22Rv1 (cell line): ENCODE measurements around the gene CAMK2B.

Experiments
- ZFX ChIP-seq: fragments of 450-650 bp; IDR thresholded peaks from 2 replicates; pipeline ENCODE4 v1.6.1; 2017; ENCODE audit warnings: antibody characterized with exemption, borderline replicate concordance
- TF ChIP-seq, protein P1 (sequence below): fragments of 450-650 bp; IDR thresholded peaks from 2 replicates; pipeline ENCODE4 v1.5.1; 2017; ENCODE audit warnings: mild to moderate bottlenecking

GRCh38 chr7:44346063-44346462 is 20.7 kb upstream of the CAMK2B start:
- TF ChIP-seq, protein P1, sequence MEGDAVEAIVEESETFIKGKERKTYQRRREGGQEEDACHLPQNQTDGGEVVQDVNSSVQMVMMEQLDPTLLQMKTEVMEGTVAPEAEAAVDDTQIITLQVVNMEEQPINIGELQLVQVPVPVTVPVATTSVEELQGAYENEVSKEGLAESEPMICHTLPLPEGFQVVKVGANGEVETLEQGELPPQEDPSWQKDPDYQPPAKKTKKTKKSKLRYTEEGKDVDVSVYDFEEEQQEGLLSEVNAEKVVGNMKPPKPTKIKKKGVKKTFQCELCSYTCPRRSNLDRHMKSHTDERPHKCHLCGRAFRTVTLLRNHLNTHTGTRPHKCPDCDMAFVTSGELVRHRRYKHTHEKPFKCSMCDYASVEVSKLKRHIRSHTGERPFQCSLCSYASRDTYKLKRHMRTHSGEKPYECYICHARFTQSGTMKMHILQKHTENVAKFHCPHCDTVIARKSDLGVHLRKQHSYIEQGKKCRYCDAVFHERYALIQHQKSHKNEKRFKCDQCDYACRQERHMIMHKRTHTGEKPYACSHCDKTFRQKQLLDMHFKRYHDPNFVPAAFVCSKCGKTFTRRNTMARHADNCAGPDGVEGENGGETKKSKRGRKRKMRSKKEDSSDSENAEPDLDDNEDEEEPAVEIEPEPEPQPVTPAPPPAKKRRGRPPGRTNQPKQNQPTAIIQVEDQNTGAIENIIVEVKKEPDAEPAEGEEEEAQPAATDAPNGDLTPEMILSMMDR: no peak
- TF ChIP-seq ZFX: no peak
